GM12878 (cell line): ENCODE data around the gene NRG2. TPM values are rescaled to one million over a fixed set of nuclear protein-coding genes. Genes with fewer than 3 reads are reported as not detected.

Source experiments
- ATAC-seq: fragments of 200-7000 bp; cut with Tn5 transposase; 3 replicates; pipeline ENCODE4 v1.9.1; 2020; ENCODE audit warnings: mild to moderate bottlenecking, moderate library complexity
- BruUV-seq: library from RNA; stranded (reverse); fragments of 400-500 nt; replicated peaks from 2 replicates; lab custom pipeline; 2021; lab: Mats Ljungman, UMichigan
- CTCF ChIA-PET: fragments of 300-600 bp; sonication (Branson Sonifier 250); formaldehyde crosslinking; extraction: SDS; loops from one replicate; lab custom pipeline; 2021; ENCODE audit warnings: inconsistent platforms; lab: Yijun Ruan, JAX
- POLR2A ChIA-PET: fragments of 350-600 bp; formaldehyde crosslinking; extraction: SDS; loops from one replicate; lab custom pipeline; 2021; ENCODE audit warnings: inconsistent platforms; lab: Charles Lee
- RAD21 ChIA-PET: fragments of 300-600 bp; sonication (Branson Sonifier 250); formaldehyde crosslinking; loops from one replicate; lab custom pipeline; 2023; ENCODE audit warnings: antibody characterized with exemption; ENCODE audit not compliant: unreplicated experiment; lab: Charles Lee
- SMC1A ChIA-PET: fragments of 300-600 bp; sonication (Branson Sonifier 250); formaldehyde crosslinking; loops from one replicate; lab custom pipeline; 2023; ENCODE audit not compliant: unreplicated experiment, uncharacterized antibody; lab: Charles Lee
- DNase-seq: peaks from one replicate; pipeline ENCODE4 v3.0.0-alpha.2; 2011; ENCODE audit warnings: low read depth, low spot score
- FAIRE-seq: peaks from 3 replicates; lab custom pipeline; 2011; peaks lifted over from hg19 to GRCh38; lab: Jason Lieb, UNC
- H2AFZ ChIP-seq: 2 replicates; pipeline ENCODE4 v1.6.0; 2011; ENCODE audit warnings: low read depth, low read length, control low read depth; ENCODE audit not compliant: control insufficient read depth
- H3K27ac ChIP-seq: 2 replicates; pipeline ENCODE4 v1.5.1; 2011; ENCODE audit warnings: control low read depth; ENCODE audit not compliant: control insufficient read depth, insufficient read depth
- H3K27me3 ChIP-seq, 2 experiments: replicated peaks in 1 of 2; 2 replicates each; pipeline versions ENCODE4 v1.6.0 to v1.6.1; 2011; ENCODE audit warnings: low read length in 1 of 2; ENCODE audit not compliant: control insufficient read depth in 2 of 2, insufficient read depth in 2 of 2
- H3K36me3 ChIP-seq, 2 experiments: 2 replicates each; pipeline ENCODE4 v1.5.1; 2011; ENCODE audit warnings: low read length in 1 of 2; ENCODE audit not compliant: control insufficient read depth in 2 of 2, insufficient read depth in 2 of 2
- H3K4me1 ChIP-seq: 2 replicates; pipeline ENCODE4 v1.6.1; 2011; ENCODE audit warnings: mild to moderate bottlenecking, low read length, moderate library complexity, mixed read lengths; ENCODE audit not compliant: control insufficient read depth, insufficient read depth
- H3K4me2 ChIP-seq: 2 replicates; pipeline ENCODE4 v1.6.0; 2011; ENCODE audit warnings: control low read depth; ENCODE audit not compliant: control insufficient read depth, insufficient read depth
- H3K4me3 ChIP-seq: fragments of 200-600 bp; sonication (generic); 2 replicates; pipeline ENCODE4 v1.5.1; 2016
- H3K79me2 ChIP-seq: 2 replicates; pipeline ENCODE4 v1.6.0; 2011; ENCODE audit warnings: low read length; ENCODE audit not compliant: control insufficient read depth, insufficient read depth
- H3K9ac ChIP-seq: 2 replicates; pipeline ENCODE4 v1.8.0; 2011; ENCODE audit warnings: low read length, control low read depth, mixed read lengths; ENCODE audit not compliant: control insufficient read depth, insufficient read depth
- H3K9me3 ChIP-seq: replicated peaks from 3 replicates; pipeline ENCODE4 v1.5.1; 2011; ENCODE audit warnings: mild to moderate bottlenecking, low read length; ENCODE audit not compliant: control insufficient read depth, insufficient read depth
- H4K20me1 ChIP-seq: 2 replicates; pipeline ENCODE4 v1.6.0; 2011; ENCODE audit not compliant: control insufficient read depth, insufficient read depth
- ASH2L ChIP-seq: fragments of 300-600, 200-600 bp; sonication (generic); IDR thresholded peaks from 2 replicates; pipeline ENCODE4 v1.6.1; 2017; ENCODE audit warnings: low read depth, mild to moderate bottlenecking, borderline replicate concordance
- E2F8 ChIP-seq: fragments of 450-650 bp; IDR thresholded peaks from 2 replicates; pipeline ENCODE4 v1.6.1; 2018; ENCODE audit warnings: mild to moderate bottlenecking, low read depth, moderate library complexity; ENCODE audit not compliant: partially characterized antibody
- EED ChIP-seq: sonication (generic); IDR thresholded peaks from 2 replicates; pipeline ENCODE4 v1.6.1; 2016; ENCODE audit warnings: antibody characterized with exemption, low read depth
- IKZF2 ChIP-seq, 2 experiments: fragments of 450-650 bp; IDR thresholded peaks; 2 replicates each; pipeline ENCODE4 v1.6.1; 2017; ENCODE audit warnings: mild to moderate bottlenecking in 2 of 2, moderate library complexity in 2 of 2
- POLR2AphosphoS5 ChIP-seq: IDR thresholded peaks from 2 replicates; pipeline ENCODE4 v1.6.1; 2011; ENCODE audit warnings: mild to moderate bottlenecking, low read length, inconsistent platforms
- RUNX3 ChIP-seq: IDR thresholded peaks from 2 replicates; pipeline ENCODE4 v1.6.1; 2012; ENCODE audit warnings: low read length, inconsistent platforms
- SMC3 ChIP-seq: IDR thresholded peaks from 2 replicates; pipeline ENCODE4 v1.6.1; 2011; ENCODE audit warnings: low read length, improper control_type of control experiment, borderline replicate concordance
- STAT1 ChIP-seq: fragments of 450-650 bp; conservative IDR thresholded peaks from 2 replicates; pipeline ENCODE4 v1.6.1; 2014; ENCODE audit warnings: antibody characterized with exemption, mild to moderate bottlenecking
- SUPT20H ChIP-seq: IDR thresholded peaks from 2 replicates; pipeline ENCODE4 v1.6.1; 2011; ENCODE audit warnings: low read depth, mild to moderate bottlenecking, low read length, moderate library complexity, borderline replicate concordance; ENCODE audit not compliant: control insufficient read depth
- TCF12 ChIP-seq: IDR thresholded peaks from 2 replicates; pipeline ENCODE4 v1.6.1; 2011; ENCODE audit warnings: low read depth, mild to moderate bottlenecking, low read length
- WRNIP1 ChIP-seq: IDR thresholded peaks from 2 replicates; pipeline ENCODE4 v1.6.1; 2011; ENCODE audit warnings: low read depth, low read length, improper control_type of control experiment, borderline replicate concordance
- WGBS: methylation state at CpG from one replicate; pipeline ENCODE4 v1.1.6; 2016; ENCODE audit warnings: low lambda C conversion rate; ENCODE audit not compliant: insufficient replicate concordance, insufficient coverage; ENCODE audit errors: missing lambda C conversion rate; 5-methylcytosine and 5-hydroxymethylcytosine counted together
- in situ Hi-C: fragments of 300-500 bp; cut with MboI; formaldehyde crosslinking; loops from 9 replicates; pipeline ENCODE4 v1.14.3; 2018; ENCODE audit warnings: mixed read lengths
- intact Hi-C: fragments of 100-400 bp; cut with micrococcal nuclease; formaldehyde crosslinking; loops from one replicate; pipeline ENCODE4 v1.14.2; 2022; ENCODE audit not compliant: unreplicated experiment
- polyA plus RNA-seq, 11 experiments: library from polyadenylated mRNA; depleted of rRNA in 4 of 11; unstranded in 6 of 11; stranded (reverse) in 5 of 11; fragments of >200 nt; fragmentation: Nextera tagmentation in 4 of 11; fragmentation: Illumina TruSeq in 1 of 11; extraction: Ambion mirVana in 4 of 11; extraction: Trizol in 1 of 11; gene quantifications; 1 replicate in 1 of 11; 2 replicates in 10 of 11; pipeline versions ENCODE4 v1.2.1 to v1.2.3, GENCODE V29; 2011 to 2016; ENCODE audit warnings: inconsistent platforms in 2 of 11, missing spikeins in 2 of 11, low read depth in 1 of 11
- total RNA-seq, 4 experiments: library from RNA; depleted of rRNA in 3 of 4; stranded (reverse); fragments of >200 nt in 3 of 4; fragmentation: Illumina TruSeq in 1 of 4; extraction: Trizol in 1 of 4; gene quantifications; 2 replicates each; pipeline versions ENCODE4 v1.2.1 to v1.2.3, GENCODE V29; 2013 to 2021
- TF ChIP-seq, protein P1 (sequence below): IDR thresholded peaks from 2 replicates; pipeline ENCODE4 v1.6.1; 2012; ENCODE audit warnings: low read length, inconsistent platforms
- TF ChIP-seq, protein P2 (sequence below): IDR thresholded peaks from 2 replicates; pipeline ENCODE4 v1.6.1; 2011; ENCODE audit warnings: mild to moderate bottlenecking, low read depth, low read length, moderate library complexity; ENCODE audit not compliant: insufficient replicate concordance
- TF ChIP-seq, protein P3 (sequence below): IDR thresholded peaks from 2 replicates; pipeline ENCODE4 v1.6.1; 2012; ENCODE audit warnings: mild to moderate bottlenecking, low read depth, low read length

Gene NRG2
- total and polyA plus RNA-seq, 10 of the 15 experiments (the other 5 are each of a cell fraction or from before 2014, with no cell fraction given), result 0.10 to 21.7 (median 9.6) TPM

DNA sequence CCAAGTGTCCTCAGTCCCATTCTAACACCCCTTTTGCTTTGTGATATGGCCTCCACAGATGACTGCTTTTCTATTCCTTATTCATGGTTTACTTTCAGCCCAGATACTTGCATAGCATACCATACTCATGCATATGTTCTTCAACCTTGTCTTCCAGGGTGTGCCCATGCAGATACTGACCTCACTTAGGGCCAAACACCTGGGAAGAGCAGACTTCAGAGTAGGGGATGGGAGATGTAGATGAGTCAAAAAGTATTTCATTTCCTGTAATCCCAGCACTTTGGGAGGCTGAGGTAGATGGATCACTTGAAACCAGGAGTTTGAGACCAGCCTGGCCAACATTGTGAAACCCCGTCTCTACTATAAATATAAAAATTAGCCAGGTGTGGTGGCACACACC lies 58.3 kb downstream of the NRG2 start:
- no peaks in the 10 kb centered on the region for H3K9me3 ChIP-seq
- intact Hi-C loops, result no loop called here
- no peak for ATAC-seq
- peaks cover 0 to 2% of the 10 kb centered on the region in 2 experiments; a peak in 1 of 4 replicates for H3K36me3 ChIP-seq
- ChIA-PET POLR2A (no interaction called here), RAD21 (interaction anchor here (0.9 to 1.8 kb wide), 5 partner anchors 9 to 56 kb away, joined by 3 to 6 read pairs (median 4); no protein-coding TSS in a partner anchor), SMC1A (interaction anchor here (1.3 to 2.2 kb wide), 6 partner anchors 13 to 56 kb away, joined by 6 to 11 read pairs (median 8); no protein-coding TSS in a partner anchor), CTCF (interaction anchor here (1.0 to 9.0 kb wide), 2 partner anchors 14 to 37 kb away, joined by 4 to 107 read pairs; no protein-coding TSS in a partner anchor)
- no peaks in the 10 kb centered on the region for H3K27me3 ChIP-seq
- in situ Hi-C loops, result no loop called here
- WGBS, result 100% methylated on average over 1 of the region's 1 CpG
- no peaks in the 10 kb centered on the region; the same call in none of the 2 replicates for H3K79me2 ChIP-seq
- FAIRE-seq, result no peak
- peaks cover 8% of the 10 kb centered on the region for H3K4me1 ChIP-seq
- H3K4me2 ChIP-seq, result no peak overlapping the region
- H3K27ac ChIP-seq, result no peak overlapping the region
- no peak overlapping the region for H3K4me3 ChIP-seq
- no TSS peak for BruUV-seq
- H4K20me1 ChIP-seq, result no peaks in the 10 kb centered on the region
- no peak overlapping the region for H2AFZ ChIP-seq
- DNase-seq, result no peak
- TF ChIP-seq IKZF2 (IDR thresholded peaks at IDR 0.05) (no peak), SMC3 (no peak), RUNX3 (no peak), POLR2AphosphoS5 (no peak), STAT1 (no peak), TCF12 (no peak), ASH2L (no peak), SUPT20H (no peak), EED (no peak), WRNIP1 (no peak), E2F8 (no peak)
- TF ChIP-seq, protein P1, sequence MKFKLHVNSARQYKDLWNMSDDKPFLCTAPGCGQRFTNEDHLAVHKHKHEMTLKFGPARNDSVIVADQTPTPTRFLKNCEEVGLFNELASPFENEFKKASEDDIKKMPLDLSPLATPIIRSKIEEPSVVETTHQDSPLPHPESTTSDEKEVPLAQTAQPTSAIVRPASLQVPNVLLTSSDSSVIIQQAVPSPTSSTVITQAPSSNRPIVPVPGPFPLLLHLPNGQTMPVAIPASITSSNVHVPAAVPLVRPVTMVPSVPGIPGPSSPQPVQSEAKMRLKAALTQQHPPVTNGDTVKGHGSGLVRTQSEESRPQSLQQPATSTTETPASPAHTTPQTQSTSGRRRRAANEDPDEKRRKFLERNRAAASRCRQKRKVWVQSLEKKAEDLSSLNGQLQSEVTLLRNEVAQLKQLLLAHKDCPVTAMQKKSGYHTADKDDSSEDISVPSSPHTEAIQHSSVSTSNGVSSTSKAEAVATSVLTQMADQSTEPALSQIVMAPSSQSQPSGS, result no peak
- TF ChIP-seq, protein P2, sequence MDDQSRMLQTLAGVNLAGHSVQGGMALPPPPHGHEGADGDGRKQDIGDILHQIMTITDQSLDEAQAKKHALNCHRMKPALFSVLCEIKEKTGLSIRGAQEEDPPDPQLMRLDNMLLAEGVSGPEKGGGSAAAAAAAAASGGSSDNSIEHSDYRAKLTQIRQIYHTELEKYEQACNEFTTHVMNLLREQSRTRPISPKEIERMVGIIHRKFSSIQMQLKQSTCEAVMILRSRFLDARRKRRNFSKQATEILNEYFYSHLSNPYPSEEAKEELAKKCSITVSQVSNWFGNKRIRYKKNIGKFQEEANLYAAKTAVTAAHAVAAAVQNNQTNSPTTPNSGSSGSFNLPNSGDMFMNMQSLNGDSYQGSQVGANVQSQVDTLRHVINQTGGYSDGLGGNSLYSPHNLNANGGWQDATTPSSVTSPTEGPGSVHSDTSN, result no peak
- TF ChIP-seq, protein P3, sequence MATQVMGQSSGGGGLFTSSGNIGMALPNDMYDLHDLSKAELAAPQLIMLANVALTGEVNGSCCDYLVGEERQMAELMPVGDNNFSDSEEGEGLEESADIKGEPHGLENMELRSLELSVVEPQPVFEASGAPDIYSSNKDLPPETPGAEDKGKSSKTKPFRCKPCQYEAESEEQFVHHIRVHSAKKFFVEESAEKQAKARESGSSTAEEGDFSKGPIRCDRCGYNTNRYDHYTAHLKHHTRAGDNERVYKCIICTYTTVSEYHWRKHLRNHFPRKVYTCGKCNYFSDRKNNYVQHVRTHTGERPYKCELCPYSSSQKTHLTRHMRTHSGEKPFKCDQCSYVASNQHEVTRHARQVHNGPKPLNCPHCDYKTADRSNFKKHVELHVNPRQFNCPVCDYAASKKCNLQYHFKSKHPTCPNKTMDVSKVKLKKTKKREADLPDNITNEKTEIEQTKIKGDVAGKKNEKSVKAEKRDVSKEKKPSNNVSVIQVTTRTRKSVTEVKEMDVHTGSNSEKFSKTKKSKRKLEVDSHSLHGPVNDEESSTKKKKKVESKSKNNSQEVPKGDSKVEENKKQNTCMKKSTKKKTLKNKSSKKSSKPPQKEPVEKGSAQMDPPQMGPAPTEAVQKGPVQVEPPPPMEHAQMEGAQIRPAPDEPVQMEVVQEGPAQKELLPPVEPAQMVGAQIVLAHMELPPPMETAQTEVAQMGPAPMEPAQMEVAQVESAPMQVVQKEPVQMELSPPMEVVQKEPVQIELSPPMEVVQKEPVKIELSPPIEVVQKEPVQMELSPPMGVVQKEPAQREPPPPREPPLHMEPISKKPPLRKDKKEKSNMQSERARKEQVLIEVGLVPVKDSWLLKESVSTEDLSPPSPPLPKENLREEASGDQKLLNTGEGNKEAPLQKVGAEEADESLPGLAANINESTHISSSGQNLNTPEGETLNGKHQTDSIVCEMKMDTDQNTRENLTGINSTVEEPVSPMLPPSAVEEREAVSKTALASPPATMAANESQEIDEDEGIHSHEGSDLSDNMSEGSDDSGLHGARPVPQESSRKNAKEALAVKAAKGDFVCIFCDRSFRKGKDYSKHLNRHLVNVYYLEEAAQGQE, result no peak
- no peak overlapping the region for H3K9ac ChIP-seq
